Measurements from ENCODE around the gene C1orf159.
A peak's percentile ranks its signal among the peaks of the same experiment; 100 is the strongest.

Gene C1orf159

GRCh38 chr1:1092149-1092855 lies 23.6 kb downstream of the C1orf159 start:
- no peak for DNase-seq (ENCODE audit: low read depth, low spot score)

- no peak for DNase-seq (ENCODE audit: low read depth, low spot score)
Measured at GRCh38 chr1:1091344-1092148, 24.3 kb downstream of the C1orf159 start.

- no peak for DNase-seq (ENCODE audit: low read depth, low spot score)
Measured at GRCh38 chr1:1090424-1091343, 25.2 kb downstream of the C1orf159 start.

- peak; percentile 2 for DNase-seq (ENCODE audit: low read depth, low spot score)
Measured at GRCh38 chr1:1089731-1090423, 26.0 kb downstream of the C1orf159 start.

GRCh38 chr1:1088801-1089680 lies 26.8 kb downstream of the C1orf159 start:
- no peak for DNase-seq (ENCODE audit: low read depth, low spot score)

GRCh38 chr1:1088029-1088800 lies 27.7 kb downstream of the C1orf159 start:
- no peak for DNase-seq (ENCODE audit: low read depth, low spot score)

- DNase-seq (ENCODE audit: low read depth, low spot score) = no peak
Measured at GRCh38 chr1:1087351-1088028, 28.4 kb downstream of the C1orf159 start.

- no peak for DNase-seq (ENCODE audit: low read depth, low spot score)
Measured at GRCh38 chr1:1086911-1087341, 29.0 kb downstream of the C1orf159 start.

GRCh38 chr1:1085911-1086841 lies 29.7 kb downstream of the C1orf159 start:
- no peak for DNase-seq (ENCODE audit: low read depth, low spot score)

GRCh38 chr1:1085171-1085841 lies 30.6 kb downstream of the C1orf159 start:
- no peak for DNase-seq (ENCODE audit: low read depth, low spot score)

- DNase-seq (ENCODE audit: low read depth, low spot score) = no peak
Measured at GRCh38 chr1:1084372-1085170, 31.3 kb downstream of the C1orf159 start.

GRCh38 chr1:1083416-1084371 lies 32.2 kb downstream of the C1orf159 start:
- DNase-seq (ENCODE audit: low read depth, low spot score) = no peak

- DNase-seq (ENCODE audit: low read depth, low spot score) = no peak
Measured at GRCh38 chr1:1082776-1083415, 33.0 kb downstream of the C1orf159 start.

GRCh38 chr1:1082239-1082775 lies 33.6 kb downstream of the C1orf159 start:
- no peak for DNase-seq (ENCODE audit: low read depth, low spot score)
